ENCODE measurements around the gene DUS1L.

- TF ChIP-seq CTCF (conservative IDR thresholded peaks at IDR 0.05 in 1 of 2, IDR thresholded peaks at IDR 0.05 in 1 of 2; ENCODE audit: extremely low read depth in 1 of 2, insufficient read depth in 1 of 2, low read depth in 1 of 2, low read length in 2 of 2): no peak
- TF ChIP-seq EZH2 (IDR thresholded peaks at IDR 0.05; ENCODE audit: borderline replicate concordance, low read length): no peak
Observed at GRCh38 chr17:82055023-82055964, 10.3 kb downstream of the DUS1L start.

Data from mammary epithelial cell (primary cell).